A549 (cell line): ENCODE data around the gene PCYT1B. TPM values are rescaled to one million over a fixed set of nuclear protein-coding genes. Genes with fewer than 3 reads are reported as not detected.
"Not testable (repeated sequence)": the region's sequence is repeated elsewhere in the genome, so short reads cannot be mapped to it uniquely, and the experiment has no call there.

Experiments
- ATAC-seq, 2 experiments: fragments of 200-7000 bp in 1 of 2; fragments of >200 bp in 1 of 2; cut with Nextera tagmentation in 1 of 2; cut with Tn5 transposase in 1 of 2; 3 replicates each; pipeline versions ENCODE4 v1.8.0 to v1.9.1; 2018 to 2020; ENCODE audit warnings: mild to moderate bottlenecking in 1 of 2, moderate library complexity in 1 of 2
- CTCF ChIA-PET: fragments of 300-600 bp; sonication (Branson Sonifier 250); formaldehyde crosslinking; extraction: SDS; loops from one replicate; lab custom pipeline; 2021; ENCODE audit warnings: antibody characterized with exemption, inconsistent platforms; lab: Yijun Ruan, JAX
- POLR2A ChIA-PET: fragments of 350-600 bp; formaldehyde crosslinking; extraction: SDS; loops from one replicate; lab custom pipeline; 2021; ENCODE audit warnings: antibody characterized with exemption, inconsistent platforms; lab: Yijun Ruan, JAX
- DNase-seq, 2 experiments: peaks; one replicate each; pipeline versions ENCODE4 v3.0.0 to v3.0.0-alpha.2; 2011 to 2016; ENCODE audit warnings: low read depth in 1 of 2, low spot score in 1 of 2
- FAIRE-seq: peaks from 2 replicates; lab custom pipeline; 2011; peaks lifted over from hg19 to GRCh38; lab: Jason Lieb, UNC
- H3K27ac ChIP-seq, 2 experiments: fragments of >200 bp; sonication (Bioruptor Twin); formaldehyde crosslinking; 3 replicates each; pipeline ENCODE4 v1.5.1; 2016 to 2017
- H3K4me1 ChIP-seq: fragments of >200 bp; sonication (Bioruptor Twin); formaldehyde crosslinking; 3 replicates; pipeline ENCODE4 v1.6.1; 2016
- H3K4me2 ChIP-seq: fragments of >200 bp; sonication (Bioruptor Twin); formaldehyde crosslinking; 3 replicates; pipeline ENCODE4 v1.6.1; 2016
- H3K4me3 ChIP-seq: fragments of >200 bp; sonication (Bioruptor Twin); formaldehyde crosslinking; 3 replicates; pipeline ENCODE4 v1.5.1; 2016
- H3K9me3 ChIP-seq: fragments of >200 bp; sonication (Bioruptor Twin); formaldehyde crosslinking; 3 replicates; pipeline ENCODE4 v1.6.1; 2016
- ATOH8 ChIP-seq: fragments of 250-450 bp; sonication (Bioruptor Pico); IDR thresholded peaks from 2 replicates; pipeline ENCODE4 v1.5.0; 2020; ENCODE audit warnings: low read depth, mild to moderate bottlenecking, moderate library complexity
- CBX8 ChIP-seq: fragments of 200-600 bp; sonication (generic); IDR thresholded peaks from 2 replicates; pipeline ENCODE4 v1.6.1; 2016
- CHD2 ChIP-seq: fragments of 150-350 bp; IDR thresholded peaks from 2 replicates; pipeline ENCODE4 v1.6.1; 2014; ENCODE audit warnings: low read length; ENCODE audit not compliant: partially characterized antibody
- CHD4 ChIP-seq: fragments of 200-600 bp; sonication (generic); IDR thresholded peaks from 2 replicates; pipeline ENCODE4 v1.6.1; 2016; ENCODE audit warnings: antibody characterized with exemption, mild to moderate bottlenecking, borderline replicate concordance
- ELK1 ChIP-seq: fragments of 150-350 bp; IDR thresholded peaks from 2 replicates; pipeline ENCODE4 v1.6.1; 2014; ENCODE audit warnings: low read depth, mild to moderate bottlenecking, low read length
- EP300 ChIP-seq, 2 experiments: fragments of >200 bp; sonication (Bioruptor Twin); formaldehyde crosslinking; IDR thresholded peaks; 2 replicates in 1 of 2; 3 replicates in 1 of 2; pipeline ENCODE4 v1.6.1; 2016 to 2017
- ESRRA ChIP-seq: fragments of 150-350 bp; IDR thresholded peaks from 2 replicates; pipeline ENCODE4 v1.6.1; 2014; ENCODE audit warnings: mild to moderate bottlenecking, low read length, borderline replicate concordance
- FOSB ChIP-seq: fragments of 250-450 bp; sonication (Bioruptor Pico); IDR thresholded peaks from 2 replicates; pipeline ENCODE4 v1.5.0; 2020; ENCODE audit warnings: mild to moderate bottlenecking, moderate library complexity
- FOXS1 ChIP-seq: fragments of 250-450 bp; sonication (Bioruptor Pico); IDR thresholded peaks from 2 replicates; pipeline ENCODE4 v1.5.0; 2020; ENCODE audit warnings: mild to moderate bottlenecking, moderate library complexity
- GATA3 ChIP-seq: IDR thresholded peaks from 2 replicates; pipeline ENCODE4 v1.6.1; 2012; ENCODE audit warnings: borderline replicate concordance
- HOXA7 ChIP-seq: fragments of 250-450 bp; sonication (Bioruptor Pico); IDR thresholded peaks from 2 replicates; pipeline ENCODE4 v1.5.0; 2020; ENCODE audit warnings: mild to moderate bottlenecking, moderate library complexity
- HOXB13 ChIP-seq: fragments of 250-450 bp; sonication (Bioruptor Pico); IDR thresholded peaks from 2 replicates; pipeline ENCODE4 v1.5.0; 2020; ENCODE audit warnings: low read depth, mild to moderate bottlenecking, moderate library complexity
- JUNB ChIP-seq: fragments of >200 bp; sonication (Bioruptor Twin); formaldehyde crosslinking; IDR thresholded peaks from 2 replicates; pipeline ENCODE4 v1.6.1; 2016
- KDM1A ChIP-seq: fragments of 200-600 bp; sonication (generic); IDR thresholded peaks from 2 replicates; pipeline ENCODE4 v1.6.1; 2016; ENCODE audit warnings: low read depth, mild to moderate bottlenecking
- KDM5A ChIP-seq: fragments of 200-600 bp; sonication (generic); IDR thresholded peaks from 2 replicates; pipeline ENCODE4 v1.6.1; 2016; ENCODE audit warnings: antibody characterized with exemption, mild to moderate bottlenecking
- MAFK ChIP-seq: fragments of 450-650 bp; IDR thresholded peaks from 2 replicates; pipeline ENCODE4 v1.6.1; 2014; ENCODE audit not compliant: partially characterized antibody
- MAX ChIP-seq: IDR thresholded peaks from 2 replicates; pipeline ENCODE4 v1.6.1; 2012
- MAZ ChIP-seq: fragments of 150-350 bp; IDR thresholded peaks from 2 replicates; pipeline ENCODE4 v1.6.1; 2014; ENCODE audit warnings: antibody characterized with exemption, low read depth, low read length, borderline replicate concordance
- MYC ChIP-seq: IDR thresholded peaks from 2 replicates; pipeline ENCODE4 v1.6.1; 2012; ENCODE audit warnings: mild to moderate bottlenecking, inconsistent platforms, low read length, improper control_type of control experiment, borderline replicate concordance
- NFE2L2 ChIP-seq: fragments of 150-350 bp; conservative IDR thresholded peaks from 2 replicates; pipeline ENCODE4 v1.6.1; 2014; ENCODE audit warnings: low read length
- NPAS2 ChIP-seq: fragments of 250-450 bp; sonication (Bioruptor Pico); IDR thresholded peaks from 2 replicates; pipeline ENCODE4 v1.8.0; 2022; ENCODE audit warnings: mild to moderate bottlenecking, moderate library complexity, borderline replicate concordance
- PBX3 ChIP-seq: IDR thresholded peaks from 2 replicates; pipeline ENCODE4 v1.6.1; 2012
- PHF8 ChIP-seq: fragments of 200-600 bp; sonication (generic); IDR thresholded peaks from 2 replicates; pipeline ENCODE4 v1.6.1; 2016; ENCODE audit warnings: low read depth, mild to moderate bottlenecking, antibody characterized with exemption, moderate library complexity, borderline replicate concordance
- POLR2AphosphoS2 ChIP-seq: conservative IDR thresholded peaks from 2 replicates; pipeline ENCODE4 v1.6.1; 2012; ENCODE audit warnings: low read length, improper control_type of control experiment, inconsistent platforms
- RAD21 ChIP-seq, 2 experiments: fragments of >200 bp in 1 of 2; sonication (Bioruptor Twin) in 1 of 2; formaldehyde crosslinking in 1 of 2; IDR thresholded peaks in 1 of 2; conservative IDR thresholded peaks in 1 of 2; 2 replicates in 1 of 2; 3 replicates in 1 of 2; pipeline ENCODE4 v1.6.1; 2012 to 2018; ENCODE audit warnings: inconsistent platforms in 1 of 2
- RNF2 ChIP-seq: fragments of 200-600 bp; sonication (generic); IDR thresholded peaks from 2 replicates; pipeline ENCODE4 v1.6.1; 2016; ENCODE audit warnings: low read depth, mild to moderate bottlenecking, antibody characterized with exemption, moderate library complexity, borderline replicate concordance
- SREBF2 ChIP-seq: fragments of 450-650 bp; IDR thresholded peaks from 2 replicates; pipeline ENCODE4 v1.6.1; 2014; ENCODE audit warnings: mild to moderate bottlenecking, moderate library complexity
- TP53 ChIP-seq: fragments of 250-450 bp; sonication (Bioruptor Pico); IDR thresholded peaks from 2 replicates; pipeline ENCODE4 v1.5.0; 2021; ENCODE audit warnings: mild to moderate bottlenecking, moderate library complexity
- ZNF302 ChIP-seq: fragments of 250-450 bp; sonication (Bioruptor Pico); IDR thresholded peaks from 2 replicates; pipeline ENCODE4 v1.9.0; 2021; ENCODE audit warnings: inconsistent platforms, mild to moderate bottlenecking, moderate library complexity
- WGBS: methylation state at CpG from one replicate; pipeline ENCODE4 v1.1.6; 2017; ENCODE audit errors: missing lambda C conversion rate; 5-methylcytosine and 5-hydroxymethylcytosine counted together
- polyA plus RNA-seq, 4 experiments: library from polyadenylated mRNA; depleted of rRNA in 3 of 4; stranded (reverse); fragments of >200 nt; fragmentation: RNase III in 1 of 4; extraction: RNeasy Plus Mini Kit Qiagen cat#74134 plus additional on column Dnase treatment in 1 of 4; gene quantifications; 2 replicates in 3 of 4; 3 replicates in 1 of 4; pipeline ENCODE4 v1.2.3, GENCODE V29; 2011 to 2017

Gene PCYT1B
- polyA plus RNA-seq, 2 of the 4 experiments (the other 2 are of a cell fraction): 0.05 TPM; not detected in 1

GRCh38 chrX:24658421-24658820 is 11.3 kb upstream of the PCYT1B start:
- no peak for ATAC-seq
- POLR2A ChIA-PET: no interaction called here
- no peak overlapping the region for H3K4me3 ChIP-seq
- no peak for DNase-seq
- no peaks in the 10 kb centered on the region for H3K4me1 ChIP-seq
- FAIRE-seq: no peak
- no peak overlapping the region for H3K27ac ChIP-seq
- H3K4me2 ChIP-seq: no peak overlapping the region
- no peaks in the 10 kb centered on the region for H3K9me3 ChIP-seq
- TF ChIP-seq RAD21 (conservative IDR thresholded peaks at IDR 0.05 in 1 of 2, IDR thresholded peaks at IDR 0.05 in 1 of 2) (no peak), CBX8 (no peak), NPAS2 (CRISPR knock-in tag) (no peak), MAX (no peak), TP53 (CRISPR knock-in tag) (no peak), HOXB13 (CRISPR knock-in tag) (no peak), SREBF2 (no peak), ATOH8 (CRISPR knock-in tag) (no peak), CHD4 (no peak), MYC (no peak), FOSB (CRISPR knock-in tag) (no peak), FOXS1 (no peak), JUNB (no peak), KDM5A (no peak), ESRRA (no peak), RNF2 (no peak)
- TF ChIP-seq, all 56 proteins: peak for 0
- CTCF ChIA-PET: no interaction called here

GRCh38 chrX:24657671-24658386 is 10.7 kb upstream of the PCYT1B start:
- ChIA-PET CTCF (no interaction called here), POLR2A (no interaction called here)
- no peak for DNase-seq
- Histone ChIP-seq H3K9me3 (no peaks in the 10 kb centered on the region), H3K4me3 (no peak overlapping the region), H3K4me1 (no peaks in the 10 kb centered on the region), H3K27ac (no peak overlapping the region), H3K4me2 (no peak overlapping the region)
- TF ChIP-seq HOXA7 (CRISPR knock-in tag): no peak
- TF ChIP-seq MAFK: peak; percentile 77
- TF ChIP-seq EP300 (IDR thresholded peaks at IDR 0.05): no peak
- FAIRE-seq: no peak
- WGBS: 54% methylated on average over 6 of the region's 6 CpGs
- no peak for ATAC-seq

- ATAC-seq, FAIRE-seq, DNase-seq, H3K4me1 ChIP-seq, H3K9me3 ChIP-seq, H3K27ac ChIP-seq, H3K4me2 ChIP-seq, POLR2A ChIA-PET, H3K4me3 ChIP-seq: not testable (repeated sequence)
- CTCF ChIA-PET: interaction anchor here (1.5 kb wide), 1 partner anchor 21 kb away, joined by 4 read pairs; no protein-coding TSS in a partner anchor
- WGBS: 92% methylated on average over 9 of the region's 9 CpGs
Observed at GRCh38 chrX:24655679-24656078, 8.5 kb upstream of the PCYT1B start.

GRCh38 chrX:24651783-24652182 is 4.6 kb upstream of the PCYT1B start:
- POLR2A ChIA-PET: no interaction called here
- no peak for TF ChIP-seq PBX3
- TF ChIP-seq ZNF302 (CRISPR knock-in tag): no peak
- TF ChIP-seq NFE2L2: no peak
- no peak for TF ChIP-seq MAFK
- TF ChIP-seq GATA3: no peak
- no peak for TF ChIP-seq MAZ
- TF ChIP-seq KDM1A: no peak
- TF ChIP-seq CHD2: no peak
- no peak for TF ChIP-seq ELK1
- TF ChIP-seq PHF8: no peak
- TF ChIP-seq POLR2AphosphoS2: no peak
- no peak for TF ChIP-seq CBX8
- no peak for TF ChIP-seq RAD21 (conservative IDR thresholded peaks at IDR 0.05 in 1 of 2, IDR thresholded peaks at IDR 0.05 in 1 of 2)
- no peak for TF ChIP-seq TP53 (CRISPR knock-in tag)

More at GRCh38 chrX:24651783-24652182, 4.6 kb upstream of the PCYT1B start:
- H3K4me2 ChIP-seq: no peak overlapping the region
- no peak for DNase-seq
- CTCF ChIA-PET: no interaction called here
- 57% methylated on average over 2 of the region's 2 CpGs for WGBS
- H3K4me3 ChIP-seq: no peak overlapping the region
- H3K4me1 ChIP-seq: no peaks in the 10 kb centered on the region
- no peak for FAIRE-seq
- no peaks in the 10 kb centered on the region for H3K9me3 ChIP-seq
- ATAC-seq: no peak
- H3K27ac ChIP-seq: no peak overlapping the region
